NCI-H1436 (cell line): ENCODE results near the gene RNF126.
A peak's percentile ranks its signal among the peaks of the same experiment; 100 is the strongest.
"Not testable (repeated sequence)": the region's sequence is repeated elsewhere in the genome, so short reads cannot be mapped to it uniquely, and the experiment has no call there.

Source experiments
- DNase-seq: peaks from one replicate; lab custom pipeline; 2025; lab: John Stamatoyannopoulos, UW

The RNF126 gene

DNA sequence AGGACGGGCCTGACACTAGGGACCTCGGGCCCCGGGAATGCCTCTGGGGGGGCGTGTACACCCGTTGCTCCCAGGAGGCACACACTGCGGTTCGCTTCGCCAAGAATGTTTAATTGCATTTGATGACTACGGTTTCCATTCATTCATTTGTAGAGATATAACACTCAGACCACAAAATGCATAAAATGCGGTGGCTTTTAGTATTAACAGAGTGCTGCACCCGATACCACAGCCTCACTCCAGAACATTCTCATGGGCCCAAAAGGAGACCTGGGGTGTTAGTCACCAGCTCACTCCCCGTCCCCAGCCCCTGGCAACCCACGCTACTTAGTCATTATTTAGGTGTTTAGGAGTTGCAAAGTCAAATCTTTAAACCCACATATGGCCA lies 51.5 kb downstream of the RNF126 start:
- peak; percentile 56 for DNase-seq

DNA sequence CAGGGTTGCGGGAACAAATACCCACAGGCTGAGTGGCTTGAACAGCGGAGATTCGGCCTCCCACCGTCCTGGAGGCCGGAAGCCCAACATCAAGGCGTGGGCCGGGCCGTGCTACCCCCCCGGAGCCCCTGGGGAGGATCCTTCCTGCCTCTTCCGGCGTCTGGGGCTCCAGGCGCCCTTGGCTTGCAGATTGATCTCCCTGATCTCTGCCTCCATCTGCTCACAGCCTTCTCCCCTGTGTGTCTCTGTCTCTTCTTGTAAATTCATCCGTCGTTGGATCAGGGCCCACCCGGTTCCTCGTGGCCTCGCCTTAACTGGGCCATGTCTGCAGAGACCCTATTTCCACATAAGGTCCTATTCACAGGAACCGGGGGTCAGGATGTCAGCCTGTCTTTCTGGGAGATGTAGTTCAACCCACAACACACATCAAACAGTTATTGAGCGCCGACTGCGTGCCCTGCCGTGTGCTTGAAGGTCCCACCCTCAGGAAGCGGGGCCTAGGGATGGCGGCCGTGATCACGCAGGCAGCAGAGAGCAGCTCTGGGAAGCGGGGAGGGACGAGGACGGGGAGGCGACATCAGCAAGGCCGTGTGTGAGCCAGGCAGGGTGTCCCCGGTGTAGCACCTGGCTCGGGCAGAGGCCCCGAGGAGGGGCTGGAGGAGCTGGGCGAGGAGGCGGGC lies 52.1 kb downstream of the RNF126 start:
- peak; percentile 53 for DNase-seq

DNA sequence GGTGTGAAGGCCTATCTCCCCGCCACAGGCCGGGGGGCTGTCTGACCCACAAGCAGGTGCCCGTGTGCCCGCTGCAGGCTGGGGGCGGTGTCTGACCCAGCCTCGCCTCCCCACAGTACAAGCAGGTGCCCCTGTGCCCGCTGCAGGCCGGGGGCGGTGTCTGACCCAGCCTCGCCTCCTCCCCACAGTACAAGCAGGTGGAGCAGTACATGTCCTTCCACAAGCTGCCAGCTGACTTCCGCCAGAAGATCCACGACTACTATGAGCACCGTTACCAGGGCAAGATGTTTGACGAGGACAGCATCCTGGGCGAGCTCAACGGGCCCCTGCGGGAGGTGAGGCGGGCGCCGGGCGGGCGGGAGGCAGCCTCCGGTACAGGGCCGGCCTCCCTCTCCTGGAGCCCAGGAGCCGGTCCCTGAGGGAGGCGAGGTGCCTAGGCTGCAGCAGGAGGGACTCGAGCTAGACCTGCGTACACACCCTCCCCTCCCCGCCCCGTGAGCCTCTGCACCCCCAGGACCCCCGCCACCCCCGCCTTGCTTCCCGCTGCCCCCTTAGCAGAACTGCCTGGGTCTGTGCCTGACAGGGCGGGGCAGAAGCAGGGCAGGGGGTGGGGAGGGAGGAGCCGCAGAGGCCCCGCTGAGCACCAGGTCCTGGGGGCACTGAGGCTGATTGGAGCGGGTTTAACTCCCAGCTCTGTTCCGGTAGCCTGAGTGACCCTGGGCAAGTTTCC lies 52.8 kb downstream of the RNF126 start:
- DNase-seq, result no peak

DNA sequence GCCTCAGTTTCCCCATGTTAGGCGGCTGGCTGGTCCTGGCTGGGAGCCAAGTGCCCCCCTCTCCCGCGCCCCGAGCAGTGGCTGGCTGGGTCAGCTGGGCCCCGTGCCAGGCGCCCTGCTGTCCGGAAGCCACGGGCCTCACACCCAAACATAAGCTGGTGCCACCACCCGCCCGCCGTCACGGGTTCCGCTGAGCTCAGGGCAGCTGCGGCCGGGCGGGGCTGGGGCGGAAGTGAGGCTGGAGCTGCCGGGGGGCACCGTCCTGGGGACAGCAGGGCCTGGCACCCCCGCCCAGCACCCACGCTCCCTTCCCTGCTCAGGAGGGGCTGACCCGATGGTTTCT lies 54.0 kb downstream of the RNF126 start:
- DNase-seq, result no peak

DNA sequence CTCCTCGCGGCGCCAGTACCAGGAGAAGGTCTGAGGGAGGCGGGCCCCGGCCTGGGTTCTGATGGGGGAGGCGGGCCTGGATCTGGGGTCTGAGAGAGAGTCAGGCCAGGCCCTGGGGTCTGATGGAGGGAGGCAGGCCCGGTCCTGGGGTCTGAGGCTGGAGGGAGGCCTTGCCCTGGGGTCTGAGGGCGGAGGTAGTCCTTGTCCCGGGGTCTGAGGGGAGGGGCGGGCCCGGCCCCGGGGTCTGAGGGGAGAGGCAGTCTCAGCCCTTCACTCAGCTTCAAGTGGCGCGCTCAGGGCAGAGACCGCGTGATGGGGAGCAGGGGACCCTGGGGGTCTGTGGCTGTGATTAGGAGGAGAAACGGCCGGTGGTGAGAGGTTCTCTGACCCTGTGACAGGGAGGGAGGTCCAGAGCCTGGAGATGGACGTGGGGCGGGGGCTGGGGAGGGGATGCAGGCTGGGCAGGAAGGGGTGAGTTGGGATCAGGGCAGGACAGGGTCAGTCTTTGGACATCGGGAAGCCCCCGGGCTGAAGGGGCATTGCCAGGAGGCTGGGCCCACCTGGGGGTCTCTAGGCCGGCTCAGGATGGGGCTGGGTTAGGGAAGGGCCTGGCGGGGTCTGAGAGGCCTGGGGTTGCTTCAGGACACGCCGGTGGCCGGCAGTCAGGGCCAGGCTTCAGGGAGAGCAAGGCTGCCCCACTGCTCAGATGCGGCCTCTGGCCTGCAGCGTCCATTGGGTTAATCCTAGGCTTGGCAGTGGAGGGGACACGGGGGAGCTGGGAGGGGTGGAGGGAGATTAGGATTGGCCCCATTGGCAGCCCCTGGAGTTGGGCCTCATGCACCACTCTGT lies 54.6 kb downstream of the RNF126 start:
- no peak for DNase-seq

DNA sequence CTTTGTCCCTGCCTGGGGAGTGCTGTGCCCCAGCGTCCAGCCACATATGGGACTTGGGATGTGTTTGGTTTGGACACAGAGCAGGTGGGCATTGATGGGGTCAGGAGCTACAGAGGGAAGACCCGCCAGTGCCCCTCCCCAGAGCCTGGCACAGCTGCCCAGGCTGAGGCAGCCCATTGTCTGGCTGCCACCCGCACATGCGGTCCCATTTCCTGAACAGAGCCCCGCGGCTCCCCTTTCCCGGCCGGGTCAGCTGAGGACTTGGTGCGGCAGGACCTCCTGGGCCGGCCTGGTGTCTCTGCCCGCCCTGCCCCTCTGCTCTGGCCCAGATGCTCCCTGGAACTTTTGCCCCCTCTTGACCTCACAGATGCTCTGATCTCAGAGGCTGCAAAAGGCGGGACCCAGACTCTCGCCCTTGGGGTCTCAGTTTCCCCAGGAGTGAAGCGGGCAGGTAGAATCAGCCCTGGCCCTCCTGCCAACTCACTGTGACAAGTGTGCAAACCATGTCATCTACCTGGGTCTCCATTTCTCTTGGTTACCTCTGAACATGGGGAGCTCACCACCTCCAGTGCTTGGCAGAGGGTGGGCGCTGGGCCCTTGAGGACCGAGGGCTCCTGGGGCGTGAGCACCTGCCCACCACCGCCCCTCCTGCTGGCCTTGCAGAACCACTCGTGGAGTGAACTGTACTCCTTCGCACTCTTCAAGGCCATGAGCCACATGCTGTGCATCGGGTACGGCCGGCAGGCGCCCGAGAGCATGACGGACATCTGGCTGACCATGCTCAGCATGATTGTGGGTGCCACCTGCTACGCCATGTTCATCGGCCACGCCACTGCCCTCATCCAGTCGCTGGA lies 55.5 kb downstream of the RNF126 start:
- no peak for DNase-seq

DNA sequence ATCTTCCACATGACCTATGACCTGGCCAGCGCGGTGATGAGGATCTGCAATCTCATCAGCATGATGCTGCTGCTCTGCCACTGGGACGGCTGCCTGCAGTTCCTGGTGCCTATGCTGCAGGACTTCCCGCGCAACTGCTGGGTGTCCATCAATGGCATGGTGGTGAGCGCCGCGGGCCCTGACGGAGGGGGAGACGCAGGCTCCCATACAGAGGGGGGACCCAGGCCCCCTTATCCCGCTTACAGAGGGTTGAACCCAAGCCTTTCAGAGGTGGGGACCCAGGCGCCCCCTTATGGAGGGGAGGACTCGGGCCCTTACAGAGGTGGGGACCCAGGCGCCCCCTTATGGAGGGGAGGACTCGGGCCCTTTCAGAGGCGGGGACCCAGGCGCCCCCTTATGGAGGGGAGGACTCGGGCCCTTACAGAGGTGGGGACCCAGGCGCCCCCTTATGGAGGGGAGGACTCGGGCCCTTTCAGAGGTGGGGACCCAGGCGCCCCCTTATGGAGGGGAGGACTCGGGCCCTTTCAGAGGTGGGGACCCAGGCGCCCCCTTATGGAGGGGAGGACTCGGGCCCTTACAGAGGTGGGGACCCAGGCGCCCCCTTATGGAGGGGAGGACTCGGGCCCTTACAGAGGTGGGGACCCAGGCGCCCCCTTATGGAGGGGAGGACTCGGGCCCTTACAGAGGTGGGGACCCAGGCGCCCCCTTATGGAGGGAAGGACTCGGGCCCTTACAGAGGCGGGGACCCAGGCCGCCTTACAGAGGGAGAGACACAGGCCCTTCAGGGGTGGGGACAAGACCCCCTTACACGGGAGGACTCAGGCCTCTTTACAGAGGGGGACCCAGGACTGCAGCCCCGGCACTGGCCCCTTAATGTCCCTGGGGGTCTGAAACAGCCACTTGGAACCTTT lies 57.7 kb downstream of the RNF126 start:
- DNase-seq, result not testable (repeated sequence)

DNA sequence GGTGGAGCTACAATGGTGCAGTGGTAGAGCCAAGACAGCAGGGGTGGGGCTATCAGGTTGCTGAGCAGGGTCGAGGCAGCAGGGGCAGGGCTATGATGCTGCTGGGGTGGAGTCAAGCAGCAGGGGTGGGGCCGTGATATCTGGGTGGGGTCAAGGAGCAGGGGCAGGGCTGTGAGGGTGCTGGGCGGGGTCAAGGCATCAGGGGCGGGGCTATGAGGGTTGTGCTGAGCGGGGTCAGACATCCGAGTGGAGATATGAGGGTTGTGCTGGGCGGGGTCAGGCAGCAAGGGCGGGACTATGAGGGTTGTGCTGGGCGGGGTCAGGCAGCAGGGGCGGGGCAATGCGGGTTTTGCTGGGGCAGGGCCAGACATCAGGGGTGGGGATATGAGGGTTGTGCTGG lies 58.7 kb downstream of the RNF126 start:
- DNase-seq, result no peak

DNA sequence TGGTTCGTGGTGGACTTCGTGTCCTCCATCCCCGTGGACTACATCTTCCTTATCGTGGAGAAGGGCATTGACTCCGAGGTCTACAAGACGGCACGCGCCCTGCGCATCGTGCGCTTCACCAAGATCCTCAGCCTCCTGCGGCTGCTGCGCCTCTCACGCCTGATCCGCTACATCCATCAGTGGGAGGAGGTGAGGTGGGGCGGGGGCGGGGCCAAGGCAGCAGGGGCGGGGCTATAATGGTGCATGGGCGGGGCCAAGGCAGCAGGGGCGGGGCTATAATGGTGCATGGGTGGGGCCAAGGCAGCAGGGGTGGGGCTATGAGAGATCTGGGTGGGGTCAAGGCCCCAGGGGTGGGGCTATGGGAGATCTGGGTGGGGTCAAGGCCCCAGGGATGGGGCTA lies 59.2 kb downstream of the RNF126 start:
- not testable (repeated sequence) for DNase-seq

DNA sequence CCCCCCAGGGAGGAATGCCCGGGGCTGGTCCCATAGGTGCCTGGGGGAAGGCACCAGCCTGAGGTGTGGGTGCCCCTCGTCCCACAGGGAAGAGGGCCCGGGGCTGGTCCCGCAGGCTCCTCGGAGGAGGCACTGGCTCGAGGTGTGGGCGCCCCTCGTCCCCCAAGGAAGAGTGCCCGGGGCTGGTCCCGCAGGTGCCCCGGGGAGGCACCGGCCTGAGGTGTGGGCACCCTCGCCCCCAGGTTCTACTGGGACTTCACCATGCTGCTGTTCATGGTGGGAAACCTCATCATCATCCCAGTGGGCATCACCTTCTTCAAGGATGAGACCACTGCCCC lies 59.7 kb downstream of the RNF126 start:
- not testable (repeated sequence) for DNase-seq

DNA sequence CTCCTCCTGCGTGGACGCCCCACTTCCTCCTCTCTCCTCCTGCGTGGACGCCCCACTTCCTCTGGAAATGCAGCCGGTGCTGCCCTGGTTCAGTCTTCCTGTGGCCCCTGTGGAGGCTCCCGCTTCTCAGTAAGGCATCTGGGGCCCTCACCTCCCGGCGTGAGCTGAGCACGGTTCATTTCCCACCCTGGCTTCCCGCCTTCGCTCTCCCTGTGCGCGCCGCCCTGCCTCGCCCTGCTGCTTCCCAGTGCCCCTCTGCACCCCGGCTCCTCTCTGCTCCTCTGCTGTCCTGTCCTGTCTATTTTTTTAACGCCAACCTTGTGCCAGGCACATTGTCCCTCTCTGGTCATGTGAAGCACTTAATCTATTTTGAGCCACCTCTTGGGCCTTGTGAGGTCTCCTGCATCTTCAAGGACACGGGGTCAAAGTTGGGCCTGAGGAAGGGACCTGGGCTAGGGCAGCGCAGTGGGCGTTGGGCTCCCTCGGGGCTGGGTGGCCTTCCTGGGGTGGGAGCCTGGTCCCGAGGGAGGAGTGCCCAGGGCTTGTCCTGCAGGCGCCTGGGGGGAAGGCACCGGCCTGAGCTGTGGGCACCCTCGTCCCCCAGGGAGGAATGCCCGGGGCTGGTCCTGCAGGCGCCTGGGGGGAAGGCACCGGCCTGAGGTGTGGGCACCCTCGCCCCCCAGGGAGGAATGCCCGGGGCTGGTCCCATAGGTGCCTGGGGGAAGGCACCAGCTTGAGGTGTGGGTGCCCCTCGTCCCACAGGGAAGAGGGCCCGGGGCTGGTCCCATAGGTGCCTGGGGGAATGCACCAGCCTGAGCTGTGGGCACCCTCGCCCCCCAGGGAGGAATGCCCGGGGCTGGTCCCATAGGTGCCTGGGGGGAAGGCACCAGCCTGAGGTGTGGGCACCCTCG lies 60.4 kb downstream of the RNF126 start:
- DNase-seq, result no peak

DNA sequence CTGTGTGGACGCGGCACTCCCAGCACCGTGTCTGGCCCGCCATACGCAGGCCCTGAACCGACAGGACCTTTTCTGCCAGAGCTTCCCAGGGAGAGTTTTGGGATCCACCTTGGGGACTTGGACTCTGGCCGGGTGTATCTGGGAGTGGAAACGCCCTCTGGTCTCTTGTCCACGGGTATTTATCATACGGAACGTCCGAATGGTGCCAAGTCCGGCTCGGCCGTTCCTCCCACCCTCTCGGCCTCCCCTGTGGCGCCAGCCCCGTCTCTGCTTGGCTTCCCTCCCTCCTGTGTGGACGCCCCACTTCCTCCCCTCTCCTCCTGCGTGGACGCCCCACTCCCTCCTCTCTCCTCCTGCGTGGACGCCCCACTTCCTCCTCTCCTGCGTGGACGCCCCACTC lies 61.2 kb downstream of the RNF126 start:
- DNase-seq, result no peak

DNA sequence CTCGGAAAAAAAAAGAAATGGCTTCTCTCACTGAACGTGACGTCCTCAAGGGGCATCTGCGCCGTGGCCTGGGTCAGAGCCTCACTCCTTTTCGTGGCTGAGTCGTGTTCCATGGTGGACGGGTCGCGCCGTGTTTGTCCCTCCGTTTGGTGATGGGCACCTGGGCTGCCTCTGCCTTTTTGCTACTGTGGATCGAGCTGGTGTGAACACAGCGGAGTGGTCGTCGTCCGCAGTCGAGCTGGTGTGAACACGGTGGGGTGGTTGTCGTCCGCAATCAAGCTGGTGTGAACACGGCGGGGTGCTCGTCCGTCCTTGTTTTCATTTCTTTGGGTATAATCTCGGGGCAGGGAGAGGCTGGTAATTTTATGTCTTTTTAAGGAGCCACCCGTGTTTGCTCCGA lies 61.7 kb downstream of the RNF126 start:
- no peak for DNase-seq
